Measurements from ENCODE around the gene CDH11. TPM values are rescaled to one million over a fixed set of nuclear protein-coding genes. Genes with fewer than 3 reads are reported as not detected.

The CDH11 gene
- total RNA-seq, 1 donor from 2014 or later: not detected

- Mint-ChIP-seq H3K27ac (no peak overlapping the region), H3K4me3 (no peak overlapping the region), H3K27me3 (no peaks in the 10 kb centered on the region), H3K9me3 (peaks cover 3% of the 10 kb centered on the region), H3K36me3 (ENCODE audit: low read depth) (no peaks in the 10 kb centered on the region), H3K4me1 (no peaks in the 10 kb centered on the region)
- DNase-seq: no peak
- intact Hi-C loops (cut with micrococcal nuclease): no loop called here
Measured at GRCh38 chr16:65105171-65105570, 16.7 kb downstream of the CDH11 start.

- H3K27me3 Mint-ChIP-seq: no peaks in the 10 kb centered on the region
- no peak overlapping the region for H3K27ac Mint-ChIP-seq
- H3K4me1 Mint-ChIP-seq: no peaks in the 10 kb centered on the region
- no peak overlapping the region for H3K4me3 Mint-ChIP-seq
- DNase-seq: no peak
- H3K36me3 Mint-ChIP-seq (ENCODE audit: low read depth): no peaks in the 10 kb centered on the region
- H3K9me3 Mint-ChIP-seq: no peaks in the 10 kb centered on the region
- intact Hi-C loops (cut with micrococcal nuclease): no loop called here
Measured at GRCh38 chr16:65104471-65104870, 17.4 kb downstream of the CDH11 start.

DNA sequence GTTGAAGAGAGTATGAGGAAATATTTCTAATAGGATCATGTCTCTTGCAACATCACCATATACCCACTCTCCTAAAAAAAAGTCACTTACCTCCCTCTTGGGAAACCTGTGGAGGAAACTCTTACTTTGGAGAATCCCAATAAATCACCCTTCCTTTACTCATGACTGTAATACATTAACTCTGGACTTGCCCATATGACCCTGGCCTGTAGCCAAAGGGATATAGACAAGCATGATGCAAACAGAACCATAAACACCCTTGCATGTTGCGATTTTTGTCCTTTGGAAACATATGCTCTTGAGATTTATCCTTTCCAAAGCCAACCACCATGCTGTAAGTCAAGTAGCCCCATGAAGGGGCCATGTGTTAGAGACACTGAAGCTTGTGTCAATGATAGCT lies 19.5 kb downstream of the CDH11 start:
- no peak overlapping the region for H3K4me3 Mint-ChIP-seq
- intact Hi-C loops (cut with micrococcal nuclease): no loop called here
- no peaks in the 10 kb centered on the region for H3K9me3 Mint-ChIP-seq
- no peaks in the 10 kb centered on the region for H3K4me1 Mint-ChIP-seq
- no peaks in the 10 kb centered on the region for H3K36me3 Mint-ChIP-seq (ENCODE audit: low read depth)
- no peak for DNase-seq
- no peak overlapping the region for H3K27ac Mint-ChIP-seq
- no peaks in the 10 kb centered on the region for H3K27me3 Mint-ChIP-seq

- intact Hi-C loops (cut with micrococcal nuclease): no loop called here
- no peaks in the 10 kb centered on the region for H3K27me3 Mint-ChIP-seq
- no peaks in the 10 kb centered on the region for H3K4me1 Mint-ChIP-seq
Measured at GRCh38 chr16:65101009-65101408, 20.9 kb downstream of the CDH11 start.

DNA sequence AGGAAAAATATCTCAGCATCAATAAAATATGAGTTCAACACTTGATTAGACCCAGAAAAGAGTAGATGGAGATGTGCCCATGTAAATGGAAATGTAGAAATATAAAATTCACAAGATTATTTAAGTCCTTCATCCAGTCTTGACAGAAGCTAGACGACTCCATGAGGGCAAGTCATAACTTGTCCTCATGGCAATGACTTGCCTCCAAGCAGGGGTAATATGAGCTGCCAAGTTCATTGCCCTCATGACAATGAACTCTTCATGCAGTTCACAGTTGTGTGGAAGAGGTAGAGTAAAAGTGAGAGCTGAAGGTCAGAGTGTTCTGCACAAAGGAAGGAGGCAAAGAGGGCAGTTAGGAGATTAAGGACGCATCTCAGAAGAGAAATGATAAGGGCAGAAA lies 22.3 kb downstream of the CDH11 start:
- Mint-ChIP-seq H3K27ac (no peak overlapping the region), H3K9me3 (no peaks in the 10 kb centered on the region), H3K4me1 (no peaks in the 10 kb centered on the region), H3K4me3 (no peak overlapping the region), H3K27me3 (no peaks in the 10 kb centered on the region), H3K36me3 (ENCODE audit: low read depth) (no peaks in the 10 kb centered on the region)
- intact Hi-C loops (cut with micrococcal nuclease): no loop called here
- DNase-seq: no peak

More at GRCh38 chr16:65101009-65101408, 20.9 kb downstream of the CDH11 start:
- Mint-ChIP-seq H3K27ac (no peak overlapping the region), H3K36me3 (ENCODE audit: low read depth) (no peaks in the 10 kb centered on the region), H3K9me3 (no peaks in the 10 kb centered on the region), H3K4me3 (no peak overlapping the region)
- DNase-seq: no peak

DNA sequence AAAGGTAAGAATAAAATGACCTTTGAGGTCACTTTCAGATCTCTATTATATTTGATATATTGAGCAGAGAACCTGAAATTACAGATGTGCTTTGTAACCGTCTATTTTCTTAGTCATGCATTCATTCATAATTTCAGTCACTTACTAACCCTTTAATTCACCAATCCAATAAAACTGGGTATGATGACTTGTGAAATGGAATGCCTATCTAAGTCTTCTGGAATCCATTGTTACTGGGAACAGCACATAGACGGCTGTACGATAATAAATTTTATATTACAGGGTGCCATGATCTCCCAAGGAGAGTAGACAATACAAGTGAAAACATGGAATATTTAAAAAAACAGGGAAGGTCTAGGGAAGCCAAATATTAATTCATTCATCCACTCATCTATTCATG lies 22.9 kb downstream of the CDH11 start:
- H3K4me3 Mint-ChIP-seq: no peak overlapping the region
- H3K27me3 Mint-ChIP-seq: no peaks in the 10 kb centered on the region
- no peak for DNase-seq
- intact Hi-C loops (cut with micrococcal nuclease): no loop called here
- no peaks in the 10 kb centered on the region for H3K9me3 Mint-ChIP-seq
- no peaks in the 10 kb centered on the region for H3K36me3 Mint-ChIP-seq (ENCODE audit: low read depth)
- no peak overlapping the region for H3K27ac Mint-ChIP-seq
- H3K4me1 Mint-ChIP-seq: no peaks in the 10 kb centered on the region

GRCh38 chr16:65097296-65097695 lies 24.6 kb downstream of the CDH11 start:
- DNase-seq: no peak
- Mint-ChIP-seq H3K36me3 (ENCODE audit: low read depth) (no peaks in the 10 kb centered on the region), H3K4me3 (no peak overlapping the region), H3K27me3 (no peaks in the 10 kb centered on the region), H3K27ac (no peak overlapping the region), H3K4me1 (no peaks in the 10 kb centered on the region), H3K9me3 (no peaks in the 10 kb centered on the region)
- intact Hi-C loops (cut with micrococcal nuclease): no loop called here

DNA sequence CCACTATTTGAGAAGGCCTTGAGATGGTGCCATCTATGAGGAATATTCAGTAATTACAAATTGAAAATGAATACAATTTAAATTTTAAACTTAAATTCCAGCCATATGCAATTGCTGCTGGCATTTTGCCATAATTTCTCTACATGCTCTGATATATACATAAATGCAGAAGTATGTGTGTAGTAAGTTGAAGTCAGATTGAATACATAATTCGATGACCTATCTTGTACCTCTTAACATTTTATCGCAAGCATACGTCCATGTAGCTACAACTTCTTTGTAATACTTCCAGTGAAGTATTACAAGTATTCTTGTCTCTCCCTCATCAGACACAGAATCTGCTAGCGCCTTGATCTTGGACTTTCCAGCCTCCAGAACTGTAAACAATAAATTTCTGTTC lies 26.0 kb downstream of the CDH11 start:
- Mint-ChIP-seq H3K9me3 (no peaks in the 10 kb centered on the region), H3K36me3 (ENCODE audit: low read depth) (no peaks in the 10 kb centered on the region), H3K4me1 (no peaks in the 10 kb centered on the region), H3K27me3 (no peaks in the 10 kb centered on the region), H3K4me3 (no peak overlapping the region), H3K27ac (no peak overlapping the region)
- intact Hi-C loops (cut with micrococcal nuclease): no loop called here
- DNase-seq: no peak

GRCh38 chr16:65095090-65095728 lies 26.7 kb downstream of the CDH11 start:
- Mint-ChIP-seq H3K27me3 (no peaks in the 10 kb centered on the region), H3K36me3 (ENCODE audit: low read depth) (no peaks in the 10 kb centered on the region), H3K4me3 (no peak overlapping the region), H3K4me1 (no peaks in the 10 kb centered on the region), H3K27ac (no peak overlapping the region), H3K9me3 (no peaks in the 10 kb centered on the region)
- DNase-seq: no peak
- intact Hi-C loops (cut with micrococcal nuclease): no loop called here

DNA sequence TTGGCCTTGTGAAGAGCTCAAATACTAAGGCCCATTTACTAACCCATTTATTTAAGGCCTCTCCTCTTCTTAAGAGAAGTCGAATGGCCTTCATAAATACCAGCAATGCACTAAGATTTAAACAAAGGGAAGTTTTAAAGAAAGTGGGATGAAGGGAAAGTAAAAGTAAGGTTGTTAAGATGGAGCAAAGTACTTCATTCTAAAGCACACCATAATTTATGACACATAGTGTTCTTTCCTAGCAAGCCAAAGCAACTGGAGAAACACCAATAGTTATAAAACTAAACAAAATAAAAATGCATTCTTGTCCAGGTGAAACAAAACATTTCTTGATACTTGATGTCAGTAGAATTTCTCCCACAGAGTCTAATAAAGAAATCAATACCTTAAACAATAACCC lies 27.9 kb downstream of the CDH11 start:
- no peaks in the 10 kb centered on the region for H3K36me3 Mint-ChIP-seq (ENCODE audit: low read depth)
- no peak overlapping the region for H3K27ac Mint-ChIP-seq
- DNase-seq: no peak
- no peaks in the 10 kb centered on the region for H3K4me1 Mint-ChIP-seq
- intact Hi-C loops (cut with micrococcal nuclease): no loop called here
- no peak overlapping the region for H3K4me3 Mint-ChIP-seq
- no peaks in the 10 kb centered on the region for H3K27me3 Mint-ChIP-seq
- no peaks in the 10 kb centered on the region for H3K9me3 Mint-ChIP-seq

GRCh38 chr16:65083164-65083857 lies 38.6 kb downstream of the CDH11 start:
- Mint-ChIP-seq H3K27ac (no peak overlapping the region), H3K27me3 (no peaks in the 10 kb centered on the region), H3K4me1 (no peaks in the 10 kb centered on the region), H3K4me3 (no peak overlapping the region), H3K9me3 (no peaks in the 10 kb centered on the region), H3K36me3 (ENCODE audit: low read depth) (no peaks in the 10 kb centered on the region)
- DNase-seq: no peak
- intact Hi-C loops (cut with micrococcal nuclease): no loop called here

- H3K9me3 Mint-ChIP-seq: no peaks in the 10 kb centered on the region
- intact Hi-C loops (cut with micrococcal nuclease): no loop called here
- H3K27me3 Mint-ChIP-seq: no peaks in the 10 kb centered on the region
- no peak overlapping the region for H3K4me3 Mint-ChIP-seq
- no peak for DNase-seq
- H3K36me3 Mint-ChIP-seq (ENCODE audit: low read depth): no peaks in the 10 kb centered on the region
- no peaks in the 10 kb centered on the region for H3K4me1 Mint-ChIP-seq
- H3K27ac Mint-ChIP-seq: no peak overlapping the region
Measured at GRCh38 chr16:65079549-65079948, 42.3 kb downstream of the CDH11 start.

- H3K4me1 Mint-ChIP-seq: no peaks in the 10 kb centered on the region
- H3K36me3 Mint-ChIP-seq (ENCODE audit: low read depth): no peaks in the 10 kb centered on the region
- H3K27me3 Mint-ChIP-seq: no peaks in the 10 kb centered on the region
- H3K4me3 Mint-ChIP-seq: no peak overlapping the region
- no peak overlapping the region for H3K27ac Mint-ChIP-seq
- no peaks in the 10 kb centered on the region for H3K9me3 Mint-ChIP-seq
- intact Hi-C loops (cut with micrococcal nuclease): no loop called here
- no peak for DNase-seq
Measured at GRCh38 chr16:65077181-65077580, 44.7 kb downstream of the CDH11 start.

DNA sequence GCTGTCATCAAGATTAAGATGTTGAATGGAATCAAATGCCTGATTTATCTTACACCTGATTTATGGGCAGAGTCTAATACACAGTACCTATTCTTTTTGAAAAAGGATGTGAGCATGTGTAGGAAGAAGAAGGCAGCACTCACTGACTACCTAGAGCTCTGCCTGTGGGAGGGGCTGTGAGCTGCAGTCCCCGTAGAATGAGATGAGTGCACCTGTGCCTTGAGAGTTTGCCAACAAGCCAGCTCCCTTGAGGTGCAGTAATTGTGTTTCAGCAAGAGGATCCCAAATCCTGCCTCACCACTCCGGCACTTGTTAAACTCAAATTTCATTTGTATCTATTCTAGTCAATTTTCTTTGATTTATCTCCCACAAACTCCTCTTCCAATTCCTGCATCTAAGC lies 46.0 kb downstream of the CDH11 start:
- Mint-ChIP-seq H3K4me1 (no peaks in the 10 kb centered on the region), H3K27ac (no peak overlapping the region), H3K36me3 (ENCODE audit: low read depth) (no peaks in the 10 kb centered on the region), H3K27me3 (no peaks in the 10 kb centered on the region), H3K9me3 (no peaks in the 10 kb centered on the region), H3K4me3 (no peak overlapping the region)
- intact Hi-C loops (cut with micrococcal nuclease): no loop called here
- no peak for DNase-seq

Data from activated CD4-positive, alpha-beta T cell treated with anti-CD3 and anti-CD28 coated beads, Interleukin-2, amount 10 ng/mL, durations not matched to agents 24 days and 14 days (primary cell).